DOHH2 (cell line): ENCODE measurements around the gene RASSF4.

Experiments
- EZH2phosphoT487 ChIP-seq: fragments of 200-600 bp; sonication (generic); IDR thresholded peaks from 2 replicates; pipeline ENCODE4 v1.6.1; 2017; ENCODE audit warnings: borderline replicate concordance, mild to moderate bottlenecking, antibody characterized with exemption, low read length, moderate library complexity, mixed read lengths
- TF ChIP-seq, protein P1 (sequence below): fragments of 200-600 bp; sonication (generic); IDR thresholded peaks from one replicate; pipeline ENCODE4 v1.5.1; 2014; ENCODE audit warnings: antibody characterized with exemption, mild to moderate bottlenecking, low read depth, low read length; ENCODE audit not compliant: poor library complexity, severe bottlenecking

GRCh38 chr10:44960482-44961229 lies 1.1 kb downstream of the RASSF4 start:
- TF ChIP-seq, protein P1, sequence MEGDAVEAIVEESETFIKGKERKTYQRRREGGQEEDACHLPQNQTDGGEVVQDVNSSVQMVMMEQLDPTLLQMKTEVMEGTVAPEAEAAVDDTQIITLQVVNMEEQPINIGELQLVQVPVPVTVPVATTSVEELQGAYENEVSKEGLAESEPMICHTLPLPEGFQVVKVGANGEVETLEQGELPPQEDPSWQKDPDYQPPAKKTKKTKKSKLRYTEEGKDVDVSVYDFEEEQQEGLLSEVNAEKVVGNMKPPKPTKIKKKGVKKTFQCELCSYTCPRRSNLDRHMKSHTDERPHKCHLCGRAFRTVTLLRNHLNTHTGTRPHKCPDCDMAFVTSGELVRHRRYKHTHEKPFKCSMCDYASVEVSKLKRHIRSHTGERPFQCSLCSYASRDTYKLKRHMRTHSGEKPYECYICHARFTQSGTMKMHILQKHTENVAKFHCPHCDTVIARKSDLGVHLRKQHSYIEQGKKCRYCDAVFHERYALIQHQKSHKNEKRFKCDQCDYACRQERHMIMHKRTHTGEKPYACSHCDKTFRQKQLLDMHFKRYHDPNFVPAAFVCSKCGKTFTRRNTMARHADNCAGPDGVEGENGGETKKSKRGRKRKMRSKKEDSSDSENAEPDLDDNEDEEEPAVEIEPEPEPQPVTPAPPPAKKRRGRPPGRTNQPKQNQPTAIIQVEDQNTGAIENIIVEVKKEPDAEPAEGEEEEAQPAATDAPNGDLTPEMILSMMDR = no peak
- no peak for TF ChIP-seq EZH2phosphoT487
